GM12873 (cell line): ENCODE results near the gene ZACN.

ENCODE experiments used
- CTCF ChIP-seq: IDR thresholded peaks from 2 replicates; pipeline ENCODE4 v1.5.1; 2012; ENCODE audit warnings: low read depth, mild to moderate bottlenecking, moderate library complexity, low read length, control low read depth; ENCODE audit not compliant: insufficient read depth; ENCODE audit errors: missing control alignments

Gene ZACN

GRCh38 chr17:76092526-76093413, 13.8 kb downstream of the ZACN start:
- TF ChIP-seq CTCF, result no peak

- no peak for TF ChIP-seq CTCF
These were observed 15.1 kb downstream of the ZACN start for GRCh38 chr17:76094046-76094445.

GRCh38 chr17:76095943-76096342, 17.0 kb downstream of the ZACN start:
- TF ChIP-seq CTCF, result no peak

- TF ChIP-seq CTCF, result no peak
These were observed 18.8 kb downstream of the ZACN start for GRCh38 chr17:76097716-76098295.

GRCh38 chr17:76102944-76103273, 23.9 kb downstream of the ZACN start:
- no peak for TF ChIP-seq CTCF

- TF ChIP-seq CTCF, result peak; percentile 13
These were observed 24.5 kb downstream of the ZACN start, which contains the start of gene EXOC7 for GRCh38 chr17:76103274-76104139. Gene EXOC7 (minus strand): TSS chr17:76103787. CDS start chr17:76103692, 95 bp downstream.
